Measurements from ENCODE around the gene GRM1.

GRM1 gene

GRCh38 chr6:146273490-146273889, 244.6 kb downstream of the GRM1 start:
- Histone ChIP-seq H2BK120ac (ENCODE audit: insufficient read depth, low read length, poor library complexity) (no peak overlapping the region), H3K14ac (ENCODE audit: low read length) (no peak overlapping the region), H2BK12ac (ENCODE audit: low read length) (no peak overlapping the region), H4K12ac (ENCODE audit: low read depth, low read length) (no peak overlapping the region), H3K4me1 (ENCODE audit: control insufficient read depth in 1 of 2, insufficient read depth in 2 of 2, low read length in 2 of 2) (peaks cover 0 to 3% of the 10 kb centered on the region in 2 experiments), H3K23ac (ENCODE audit: low read length) (no peak overlapping the region), H2AK5ac (ENCODE audit: low read length) (no peak overlapping the region), H3K9ac (ENCODE audit: low read length) (no peak overlapping the region), H3K79me2 (ENCODE audit: control insufficient read depth, insufficient read depth, low read length, poor library complexity) (no peaks in the 10 kb centered on the region), H3K4ac (ENCODE audit: low read depth, low read length) (no peak overlapping the region), H3K79me1 (ENCODE audit: low read length) (no peaks in the 10 kb centered on the region), H2BK5ac (ENCODE audit: low read depth, low read length, poor library complexity) (no peak overlapping the region), H3K36me3 (ENCODE audit: control insufficient read depth in 1 of 2, insufficient read depth in 2 of 2, low read length in 2 of 2) (no peaks in the 10 kb centered on the region), H3K18ac (ENCODE audit: low read length) (no peak overlapping the region), H4K8ac (ENCODE audit: low read depth, low read length) (no peak overlapping the region), H3K27ac (ENCODE audit: low read depth, low read length) (no peak overlapping the region), H3K4me2 (ENCODE audit: low read length) (no peak overlapping the region), H3K27me3 (ENCODE audit: insufficient read depth, low read length) (no peaks in the 10 kb centered on the region), H3K4me3 (ENCODE audit: low read depth, low read length) (no peak overlapping the region), H3K9me3 (ENCODE audit: insufficient read depth, low read depth, low read length) (no peaks in the 10 kb centered on the region), H2AFZ (ENCODE audit: insufficient read depth, low read length, poor library complexity) (no peak overlapping the region), H4K91ac (ENCODE audit: low read depth, low read length) (no peak overlapping the region)
- DNase-seq = no peak

GRCh38 chr6:146277142-146277541, 248.3 kb downstream of the GRM1 start:
- H3K79me1 ChIP-seq (ENCODE audit: low read length) = no peaks in the 10 kb centered on the region
- H3K23ac ChIP-seq (ENCODE audit: low read length) = no peak overlapping the region
- no peak overlapping the region for H2BK5ac ChIP-seq (ENCODE audit: low read depth, low read length, poor library complexity)
- H4K12ac ChIP-seq (ENCODE audit: low read depth, low read length) = no peak overlapping the region
- no peak overlapping the region for H4K91ac ChIP-seq (ENCODE audit: low read depth, low read length)
- H3K4ac ChIP-seq (ENCODE audit: low read depth, low read length) = no peak overlapping the region
- H3K18ac ChIP-seq (ENCODE audit: low read length) = no peak overlapping the region
- no peak overlapping the region for H3K4me2 ChIP-seq (ENCODE audit: low read length)
- H2AFZ ChIP-seq (ENCODE audit: insufficient read depth, low read length, poor library complexity) = peak overlapping the region; percentile 71
- no peak overlapping the region for H2BK12ac ChIP-seq (ENCODE audit: low read length)
- no peaks in the 10 kb centered on the region for H3K27me3 ChIP-seq (ENCODE audit: insufficient read depth, low read length)
- no peak overlapping the region for H3K9ac ChIP-seq (ENCODE audit: low read length)
- no peak overlapping the region for H3K14ac ChIP-seq (ENCODE audit: low read length)
- no peaks in the 10 kb centered on the region for H3K79me2 ChIP-seq (ENCODE audit: control insufficient read depth, insufficient read depth, low read length, poor library complexity)
- no peaks in the 10 kb centered on the region for H3K9me3 ChIP-seq (ENCODE audit: insufficient read depth, low read depth, low read length)
- DNase-seq = no peak
- no peak overlapping the region for H3K27ac ChIP-seq (ENCODE audit: low read depth, low read length)
- no peak overlapping the region for H4K8ac ChIP-seq (ENCODE audit: low read depth, low read length)
- no peak overlapping the region for H3K4me3 ChIP-seq (ENCODE audit: low read depth, low read length)
- no peak overlapping the region for H2BK120ac ChIP-seq (ENCODE audit: insufficient read depth, low read length, poor library complexity)
- no CpG with 5 or more reads among the region's 2 CpGs for WGBS (ENCODE audit: extremely low coverage, insufficient coverage, insufficient read length)
- H3K4me1 ChIP-seq (ENCODE audit: control insufficient read depth in 1 of 2, insufficient read depth in 2 of 2, low read length in 2 of 2) = peaks cover 0 to 3% of the 10 kb centered on the region in 2 experiments
- no peaks in the 10 kb centered on the region for H3K36me3 ChIP-seq (ENCODE audit: control insufficient read depth in 1 of 2, insufficient read depth in 2 of 2, low read length in 2 of 2)
- no peak overlapping the region for H2AK5ac ChIP-seq (ENCODE audit: low read length)

GRCh38 chr6:146281651-146282362, 252.9 kb downstream of the GRM1 start:
- Histone ChIP-seq H4K91ac (ENCODE audit: low read depth, low read length) (no peak overlapping the region), H3K79me2 (ENCODE audit: control insufficient read depth, insufficient read depth, low read length, poor library complexity) (no peaks in the 10 kb centered on the region), H3K4ac (ENCODE audit: low read depth, low read length) (no peak overlapping the region), H3K27ac (ENCODE audit: low read depth, low read length) (no peak overlapping the region), H2AFZ (ENCODE audit: insufficient read depth, low read length, poor library complexity) (no peak overlapping the region), H2BK12ac (ENCODE audit: low read length) (no peak overlapping the region), H3K79me1 (ENCODE audit: low read length) (no peaks in the 10 kb centered on the region), H2AK5ac (ENCODE audit: low read length) (no peak overlapping the region), H3K36me3 (ENCODE audit: control insufficient read depth in 1 of 2, insufficient read depth in 2 of 2, low read length in 2 of 2) (no peaks in the 10 kb centered on the region), H3K23ac (ENCODE audit: low read length) (no peak overlapping the region), H3K4me2 (ENCODE audit: low read length) (no peak overlapping the region), H3K4me3 (ENCODE audit: low read depth, low read length) (no peak overlapping the region), H2BK120ac (ENCODE audit: insufficient read depth, low read length, poor library complexity) (no peak overlapping the region), H3K9me3 (ENCODE audit: insufficient read depth, low read depth, low read length) (no peaks in the 10 kb centered on the region), H4K8ac (ENCODE audit: low read depth, low read length) (no peak overlapping the region), H3K4me1 (ENCODE audit: control insufficient read depth in 1 of 2, insufficient read depth in 2 of 2, low read length in 2 of 2) (peaks cover 0 to 3% of the 10 kb centered on the region in 2 experiments), H3K18ac (ENCODE audit: low read length) (no peak overlapping the region), H3K14ac (ENCODE audit: low read length) (no peak overlapping the region), H4K12ac (ENCODE audit: low read depth, low read length) (no peak overlapping the region), H2BK5ac (ENCODE audit: low read depth, low read length, poor library complexity) (no peak overlapping the region), H3K9ac (ENCODE audit: low read length) (no peak overlapping the region), H3K27me3 (ENCODE audit: insufficient read depth, low read length) (no peaks in the 10 kb centered on the region)
- DNase-seq = no peak

GRCh38 chr6:146282837-146283236, 254.0 kb downstream of the GRM1 start:
- H2BK12ac ChIP-seq (ENCODE audit: low read length) = no peak overlapping the region
- H3K4me2 ChIP-seq (ENCODE audit: low read length) = no peak overlapping the region
- no peaks in the 10 kb centered on the region for H3K79me1 ChIP-seq (ENCODE audit: low read length)
- no peaks in the 10 kb centered on the region for H3K36me3 ChIP-seq (ENCODE audit: control insufficient read depth in 1 of 2, insufficient read depth in 2 of 2, low read length in 2 of 2)
- H3K14ac ChIP-seq (ENCODE audit: low read length) = no peak overlapping the region
- H3K9me3 ChIP-seq (ENCODE audit: insufficient read depth, low read depth, low read length) = no peaks in the 10 kb centered on the region
- H3K4me1 ChIP-seq (ENCODE audit: control insufficient read depth in 1 of 2, insufficient read depth in 2 of 2, low read length in 2 of 2) = no peaks in the 10 kb centered on the region
- H4K91ac ChIP-seq (ENCODE audit: low read depth, low read length) = no peak overlapping the region
- no peak overlapping the region for H2AFZ ChIP-seq (ENCODE audit: insufficient read depth, low read length, poor library complexity)
- H2AK5ac ChIP-seq (ENCODE audit: low read length) = no peak overlapping the region
- no peaks in the 10 kb centered on the region for H3K79me2 ChIP-seq (ENCODE audit: control insufficient read depth, insufficient read depth, low read length, poor library complexity)
- H3K4me3 ChIP-seq (ENCODE audit: low read depth, low read length) = no peak overlapping the region
- H3K4ac ChIP-seq (ENCODE audit: low read depth, low read length) = no peak overlapping the region
- no peak overlapping the region for H4K8ac ChIP-seq (ENCODE audit: low read depth, low read length)
- no peaks in the 10 kb centered on the region for H3K27me3 ChIP-seq (ENCODE audit: insufficient read depth, low read length)
- no peak overlapping the region for H3K9ac ChIP-seq (ENCODE audit: low read length)
- no CpG with 5 or more reads among the region's 2 CpGs for WGBS (ENCODE audit: extremely low coverage, insufficient coverage, insufficient read length)
- peak overlapping the region; percentile 40 for H2BK5ac ChIP-seq (ENCODE audit: low read depth, low read length, poor library complexity)
- no peak overlapping the region for H3K18ac ChIP-seq (ENCODE audit: low read length)
- no peak overlapping the region for H3K23ac ChIP-seq (ENCODE audit: low read length)
- no peak overlapping the region for H3K27ac ChIP-seq (ENCODE audit: low read depth, low read length)
- DNase-seq = no peak
- no peak overlapping the region for H2BK120ac ChIP-seq (ENCODE audit: insufficient read depth, low read length, poor library complexity)
- no peak overlapping the region for H4K12ac ChIP-seq (ENCODE audit: low read depth, low read length)
